HG03280 (cell line): ENCODE data around the gene CIRBP.
"Not testable (repeated sequence)": the region's sequence is repeated elsewhere in the genome, so short reads cannot be mapped to it uniquely, and the experiment has no call there.

Experiments
- ATAC-seq: cut with Tn5 transposase; IDR thresholded peaks from one replicate; pipeline ENCODE4 v1.9.1; 2021; ENCODE audit warnings: mild to moderate bottlenecking, moderate library complexity; ENCODE audit not compliant: unreplicated experiment

CIRBP gene

DNA sequence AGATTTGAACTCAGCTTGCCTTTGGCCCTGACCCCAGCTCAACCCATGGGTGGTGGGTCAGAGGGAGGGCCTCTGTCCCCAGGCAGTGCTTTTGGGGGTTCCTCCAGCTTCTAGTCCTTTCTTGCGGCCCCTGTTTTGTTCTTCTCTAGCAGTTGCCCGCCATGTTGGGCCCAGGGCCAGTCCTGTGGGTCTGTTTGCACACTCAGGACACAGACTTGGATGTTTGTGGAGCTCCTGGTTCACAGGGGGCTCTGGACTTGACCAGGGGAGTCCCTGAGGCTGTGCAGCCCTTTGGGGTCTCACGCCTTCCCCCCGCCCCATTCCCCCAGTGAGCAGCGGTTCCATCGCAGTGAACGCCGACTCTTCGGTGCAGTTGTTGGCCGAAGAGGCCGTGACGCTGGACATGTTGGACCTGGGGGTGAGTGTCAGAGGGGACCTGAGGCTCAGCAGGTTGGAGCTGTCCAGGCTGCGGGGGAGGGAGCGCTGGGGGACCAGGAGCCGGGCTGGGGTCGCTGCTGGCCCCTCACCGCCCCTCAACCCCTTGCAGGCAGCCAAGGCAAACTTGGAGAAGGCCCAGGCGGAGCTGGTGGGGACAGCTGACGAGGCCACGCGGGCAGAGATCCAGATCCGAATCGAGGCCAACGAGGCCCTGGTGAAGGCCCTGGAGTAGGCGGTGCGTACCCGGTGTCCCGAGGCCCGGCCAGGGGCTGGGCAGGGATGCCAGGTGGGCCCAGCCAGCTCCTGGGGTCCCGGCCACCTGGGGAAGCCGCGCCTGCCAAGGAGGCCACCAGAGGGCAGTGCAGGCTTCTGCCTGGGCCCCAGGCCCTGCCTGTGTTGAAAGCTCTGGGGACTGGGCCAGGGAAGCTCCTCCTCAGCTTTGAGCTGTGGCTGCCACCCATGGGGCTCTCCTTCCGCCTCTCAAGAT lies 25.1 kb upstream of the CIRBP start:
- no peak for ATAC-seq

- no peak for ATAC-seq
Observed at GRCh38 chr19:1244693-1245451, 24.3 kb upstream of the CIRBP start.

- no peak for ATAC-seq
Observed at GRCh38 chr19:1245494-1246264, 23.5 kb upstream of the CIRBP start.

DNA sequence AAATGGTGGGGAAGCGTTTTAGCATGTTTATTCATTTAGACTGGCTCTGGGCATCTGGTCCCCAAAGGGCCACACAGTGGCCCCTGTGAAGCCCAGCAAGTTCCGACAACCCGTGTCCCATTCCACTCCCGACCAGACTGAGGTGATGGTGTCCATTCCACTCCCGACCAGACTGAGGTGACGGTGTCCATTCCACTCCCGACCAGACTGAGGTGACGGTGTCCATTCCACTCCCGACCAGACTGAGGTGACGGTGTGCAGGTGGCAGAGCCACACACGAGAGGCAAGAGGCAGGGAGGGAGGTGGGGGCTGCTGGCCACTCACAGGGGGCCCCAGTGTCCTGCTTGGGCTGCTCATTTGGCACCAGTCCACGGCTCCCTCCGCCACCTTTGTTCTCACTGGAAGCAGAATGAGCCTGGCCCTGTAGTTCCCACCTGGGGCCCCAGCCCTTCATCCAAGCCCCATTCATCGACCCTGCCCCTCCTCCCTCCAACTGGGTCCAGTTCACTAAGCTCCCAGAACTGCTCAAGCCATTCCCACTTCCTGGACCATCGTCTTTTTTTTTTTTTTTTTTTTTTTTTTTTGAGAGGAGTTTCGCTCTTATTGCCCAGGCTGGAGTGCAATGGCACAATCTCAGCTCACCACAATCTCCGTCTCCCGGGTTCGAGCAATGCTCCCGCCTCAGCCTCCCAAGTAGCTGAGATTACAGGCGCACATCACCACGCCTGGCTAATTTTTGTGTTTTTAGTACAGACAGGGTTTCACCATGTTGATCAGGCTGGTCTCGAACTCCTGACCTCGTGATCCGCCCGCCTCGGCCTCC lies 22.7 kb upstream of the CIRBP start:
- ATAC-seq: not testable (repeated sequence)

DNA sequence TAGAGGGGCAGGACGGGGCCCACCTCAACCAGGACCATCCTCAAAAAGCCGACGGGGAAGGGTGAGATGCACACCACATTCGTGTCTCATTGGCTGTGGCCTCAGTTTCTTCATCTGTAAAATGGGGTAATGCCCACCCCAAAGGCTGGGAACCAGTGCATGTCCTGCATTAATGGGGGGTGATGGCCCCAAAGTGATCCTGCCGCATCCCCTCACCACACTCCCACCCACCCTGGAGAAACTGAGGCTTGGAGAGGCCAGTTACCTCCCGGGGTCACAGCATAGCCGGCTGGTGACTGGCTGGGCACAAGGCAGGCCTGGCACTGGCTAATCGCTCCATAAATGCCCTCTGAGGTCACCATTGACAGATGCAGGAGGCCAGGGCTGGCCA lies 21.4 kb upstream of the CIRBP start:
- ATAC-seq: no peak

DNA sequence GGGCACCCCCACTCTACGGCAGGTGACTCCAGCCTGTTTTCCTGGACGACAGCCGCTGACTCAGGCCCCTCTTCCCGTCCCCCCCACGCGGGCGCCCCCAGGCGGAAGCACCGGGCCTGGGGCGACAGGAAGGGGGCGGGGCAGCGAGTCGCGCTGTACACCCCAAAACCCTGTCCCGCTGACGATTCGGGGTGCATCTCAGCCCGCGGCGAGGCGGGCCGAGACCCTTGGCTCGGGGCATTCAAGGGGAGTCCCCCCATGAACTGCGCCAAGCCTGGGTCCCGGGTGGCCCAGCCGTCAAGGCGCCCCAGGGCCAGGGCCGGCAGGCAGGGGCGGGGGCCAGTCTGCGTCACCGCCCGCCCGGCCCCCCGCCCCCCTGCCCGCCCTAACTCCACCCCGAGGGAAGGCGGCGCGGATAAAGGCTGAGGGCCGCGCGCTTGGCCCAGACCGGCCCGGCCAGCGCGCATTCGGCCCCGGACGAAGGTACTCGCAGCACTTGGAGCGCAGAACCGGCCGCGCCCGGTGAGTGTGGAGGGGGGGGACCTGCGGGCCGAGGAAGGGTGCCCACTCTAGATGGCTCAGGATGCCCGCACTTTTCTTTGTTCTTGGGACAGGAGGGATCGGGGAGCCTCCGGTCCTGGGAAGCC lies 20.9 kb upstream of the CIRBP start, which contains the start of gene MIDN:
Gene MIDN (plus strand): TSS at position 445 of the 647 bp plus-strand sequence. CDS start 1,714 bp downstream, outside the sequence.
- peak; percentile 10 for ATAC-seq

GRCh38 chr19:1248786-1249297 lies 20.3 kb upstream of the CIRBP start:
- peak; percentile 28 for ATAC-seq

GRCh38 chr19:1249298-1249989 lies 19.7 kb upstream of the CIRBP start:
- peak; percentile 53 for ATAC-seq

DNA sequence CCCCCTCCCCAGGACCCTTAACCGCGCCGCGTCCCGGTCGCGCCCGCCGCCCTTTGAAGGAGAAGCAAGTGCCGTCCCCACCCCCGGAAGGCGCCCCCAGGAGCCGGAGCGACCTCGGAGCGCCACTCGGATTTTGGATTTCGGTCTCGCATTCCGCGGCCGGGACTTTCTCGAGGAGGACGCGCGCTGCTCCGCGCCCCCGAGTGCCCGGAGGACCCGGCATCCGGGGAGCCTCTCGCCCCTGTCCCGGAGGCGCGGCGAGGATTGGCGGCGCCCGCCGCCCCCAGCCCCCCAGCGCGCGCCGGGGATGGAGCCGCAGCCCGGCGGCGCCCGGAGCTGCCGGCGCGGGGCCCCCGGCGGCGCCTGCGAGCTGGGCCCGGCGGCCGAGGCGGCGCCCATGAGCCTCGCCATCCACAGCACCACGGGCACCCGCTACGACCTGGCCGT lies 19.1 kb upstream of the CIRBP start:
- no peak for ATAC-seq

- ATAC-seq: no peak
Observed at GRCh38 chr19:1250437-1251260, 18.5 kb upstream of the CIRBP start.

GRCh38 chr19:1251330-1252220 lies 17.6 kb upstream of the CIRBP start:
- no peak for ATAC-seq

DNA sequence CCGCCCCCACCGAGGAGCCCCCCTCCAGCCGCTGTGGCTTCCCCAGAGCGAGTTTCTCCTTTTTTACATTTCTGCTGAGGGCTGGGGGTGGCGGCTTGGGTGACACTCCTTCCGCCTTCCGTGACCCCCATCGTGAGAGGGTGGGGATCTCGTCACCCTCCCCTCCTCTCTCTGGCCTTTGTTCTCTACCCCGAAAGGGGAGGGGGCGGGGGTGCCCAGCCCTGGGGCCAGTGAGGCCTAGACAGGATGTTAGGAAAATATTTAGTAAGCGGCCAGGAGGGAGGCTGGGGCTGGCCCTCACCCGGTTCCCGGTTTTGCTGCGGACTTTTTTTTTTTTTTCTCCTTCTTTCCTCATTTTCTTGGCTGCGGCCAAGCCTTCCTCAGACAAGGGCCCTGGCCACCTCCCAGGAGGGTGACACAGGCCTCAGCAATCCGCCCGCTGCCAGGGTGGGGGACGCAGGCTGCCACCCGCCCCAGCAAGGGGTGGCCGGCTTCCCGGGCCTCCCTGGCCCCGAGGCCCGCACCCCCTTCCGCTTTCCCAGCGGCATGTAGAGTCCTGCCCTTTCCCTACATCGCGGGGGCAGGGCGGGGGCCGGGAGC lies 16.8 kb upstream of the CIRBP start:
- ATAC-seq: no peak

DNA sequence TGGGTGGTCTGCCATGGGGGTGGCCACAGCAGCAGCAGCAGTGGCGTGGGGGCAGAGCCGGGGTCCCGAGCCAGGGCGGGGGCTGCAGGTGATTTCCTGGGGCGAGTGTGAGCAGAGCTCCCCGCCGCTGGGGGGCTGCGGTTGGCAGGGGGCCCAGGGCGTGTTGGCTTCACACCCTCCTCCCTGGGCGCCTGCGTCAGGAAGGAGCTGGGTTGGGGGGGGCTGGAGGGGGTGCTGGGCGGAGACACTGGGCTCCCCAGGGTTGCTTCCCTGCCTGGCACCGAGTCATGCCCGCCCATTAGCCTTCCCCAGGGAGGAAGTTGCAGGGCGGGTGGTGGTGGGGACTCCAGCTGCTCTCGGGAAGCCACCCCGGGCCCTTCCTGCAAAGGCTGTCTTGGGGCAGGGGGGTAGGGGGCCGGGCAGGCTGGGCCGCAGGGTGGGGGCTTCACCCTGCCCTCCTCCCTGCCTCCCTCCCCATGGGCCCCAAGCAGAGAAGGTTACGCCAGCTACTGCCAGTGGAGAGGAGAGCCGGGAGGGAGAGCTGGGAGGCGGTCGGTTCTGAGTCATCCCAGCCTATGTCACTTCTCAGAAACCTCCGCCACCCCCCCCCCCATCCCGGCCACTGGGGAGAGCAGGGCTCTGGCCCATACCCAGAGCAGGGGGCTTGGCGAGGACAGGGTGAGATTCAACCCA lies 16.2 kb upstream of the CIRBP start:
- ATAC-seq: no peak

DNA sequence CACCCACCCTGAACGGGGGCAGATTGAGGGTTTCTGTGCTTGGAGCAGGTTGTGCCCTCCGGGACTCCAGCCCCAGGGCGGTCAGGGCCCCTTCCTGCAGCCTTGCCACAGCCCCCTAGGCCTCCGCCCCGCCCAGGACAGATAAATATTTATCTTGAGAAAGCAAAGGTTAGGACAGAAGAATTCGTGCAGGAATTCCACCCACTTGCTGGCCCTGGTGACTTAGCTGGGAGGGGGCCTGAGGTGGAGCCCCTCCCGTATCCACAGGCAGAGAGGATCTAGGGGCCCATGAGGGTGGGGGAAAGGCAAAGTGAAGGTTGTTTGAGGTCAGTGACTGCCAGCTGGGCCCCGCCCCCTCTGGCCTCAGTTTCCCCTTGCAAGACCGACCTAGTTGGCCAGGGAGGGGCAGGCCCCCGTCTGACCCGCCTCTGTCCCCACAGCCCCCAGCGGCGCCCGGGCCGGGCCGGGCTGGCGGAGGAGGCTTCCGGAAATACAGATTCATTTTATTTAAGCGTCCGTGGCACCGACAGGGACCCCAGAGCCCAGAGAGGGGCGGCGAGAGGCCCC lies 15.5 kb upstream of the CIRBP start:
- no peak for ATAC-seq

DNA sequence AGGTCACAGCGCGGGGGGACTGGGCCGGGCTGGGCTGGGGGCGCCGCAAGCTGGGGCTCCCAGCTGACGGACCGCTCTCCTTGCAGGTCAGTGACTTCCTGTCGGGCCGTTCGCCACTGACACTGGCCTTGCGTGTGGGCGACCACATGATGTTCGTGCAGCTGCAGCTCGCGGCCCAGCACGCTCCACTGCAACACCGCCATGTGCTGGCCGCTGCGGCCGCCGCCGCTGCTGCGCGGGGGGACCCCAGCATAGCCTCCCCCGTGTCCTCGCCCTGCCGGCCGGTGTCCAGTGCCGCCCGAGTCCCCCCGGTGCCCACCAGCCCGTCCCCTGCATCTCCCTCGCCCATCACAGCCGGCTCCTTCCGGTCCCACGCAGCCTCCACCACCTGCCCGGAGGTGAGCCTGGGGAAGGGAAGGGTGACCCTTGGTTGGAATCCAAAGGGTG lies 15.0 kb upstream of the CIRBP start:
- no peak for ATAC-seq
